GM23338 (cell line): Measurements from ENCODE around the gene AXIN2.

Source experiments
- CREB1 ChIP-seq: fragments of 250-450 bp; sonication (Bioruptor Pico); IDR thresholded peaks from 2 replicates; pipeline ENCODE4 v1.5.0; 2020; ENCODE audit warnings: low read depth, mild to moderate bottlenecking, moderate library complexity
- CTCF ChIP-seq, 2 experiments: fragments of 200-600 bp in 1 of 2; sonication (generic) in 1 of 2; conservative IDR thresholded peaks; 2 replicates each; pipeline versions ENCODE4 v1.5.1 to v1.6.1; 2016 to 2017; ENCODE audit warnings: antibody characterized with exemption in 2 of 2, low read depth in 2 of 2, mild to moderate bottlenecking in 2 of 2, moderate library complexity in 1 of 2
- EZH2 ChIP-seq: fragments of 200-600 bp; sonication (generic); IDR thresholded peaks from one replicate; pipeline ENCODE4 v1.8.0; 2017; ENCODE audit warnings: antibody characterized with exemption, mild to moderate bottlenecking, low read depth; ENCODE audit not compliant: unreplicated experiment
- EZH2phosphoT487 ChIP-seq: fragments of 200-600 bp; sonication (generic); IDR thresholded peaks from one replicate; pipeline ENCODE4 v1.8.1; 2018; ENCODE audit warnings: antibody characterized with exemption; ENCODE audit not compliant: unreplicated experiment
- JUNB ChIP-seq: IDR thresholded peaks from one replicate; pipeline ENCODE4 v1.6.1; 2016; ENCODE audit warnings: antibody characterized with exemption; ENCODE audit not compliant: unreplicated experiment
- NANOG ChIP-seq: IDR thresholded peaks from 2 replicates; pipeline ENCODE4 v1.6.1; 2016; ENCODE audit warnings: antibody characterized with exemption, borderline replicate concordance
- POLR2AphosphoS5 ChIP-seq: IDR thresholded peaks from 2 replicates; pipeline ENCODE4 v1.6.1; 2016; ENCODE audit warnings: antibody characterized with exemption, low read depth
- REST ChIP-seq: IDR thresholded peaks from one replicate; pipeline ENCODE4 v1.6.1; 2018; ENCODE audit warnings: antibody characterized with exemption; ENCODE audit not compliant: unreplicated experiment

GRCh38 chr17:65552214-65552613 is 9.2 kb downstream of the AXIN2 start:
- no peak for TF ChIP-seq CTCF (conservative IDR thresholded peaks at IDR 0.05; ENCODE audit: low read depth in 2 of 2)
- TF ChIP-seq EZH2 = no peak
- no peak for TF ChIP-seq REST
- no peak for TF ChIP-seq POLR2AphosphoS5
- no peak for TF ChIP-seq EZH2phosphoT487
- TF ChIP-seq CREB1 = no peak
- no peak for TF ChIP-seq JUNB
- no peak for TF ChIP-seq NANOG
